ENCODE measurements around the gene WNT4. TPM values are rescaled to one million over a fixed set of nuclear protein-coding genes. Genes with fewer than 3 reads are reported as not detected.

WNT4 gene
- total RNA-seq, 4 donors from 2014 or later: 9.4 to 18.8 (median 14.5) TPM

DNA sequence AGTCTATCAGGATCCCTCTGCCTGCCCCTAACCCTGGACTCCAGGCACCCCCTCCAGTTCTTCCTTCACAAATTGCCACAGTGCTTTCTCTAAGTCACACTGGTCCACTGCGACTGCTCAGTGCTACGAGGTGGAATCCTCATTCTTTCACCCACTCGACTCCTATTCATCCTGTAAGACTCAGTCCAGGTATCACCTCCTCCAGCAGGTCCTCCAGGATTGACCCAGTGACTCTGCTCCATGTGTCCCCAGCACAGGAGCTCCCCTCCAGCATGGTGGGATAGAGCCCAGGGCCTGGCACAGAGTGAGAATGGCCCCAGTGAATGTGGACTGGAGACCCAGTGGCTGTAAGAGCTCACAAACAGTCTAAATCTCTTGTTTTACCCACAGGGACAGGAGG is 45.5 kb upstream of the WNT4 start:
- 94 to 98% methylated on average over 3 of the region's 3 CpGs for WGBS, 2 donors
- H3K4me3 ChIP-seq (ENCODE audit: low read depth, poor library complexity, severe bottlenecking): no peak overlapping the region
- no peak for TF ChIP-seq POLR2A (IDR thresholded peaks at IDR 0.05)
- TF ChIP-seq, protein P1, sequence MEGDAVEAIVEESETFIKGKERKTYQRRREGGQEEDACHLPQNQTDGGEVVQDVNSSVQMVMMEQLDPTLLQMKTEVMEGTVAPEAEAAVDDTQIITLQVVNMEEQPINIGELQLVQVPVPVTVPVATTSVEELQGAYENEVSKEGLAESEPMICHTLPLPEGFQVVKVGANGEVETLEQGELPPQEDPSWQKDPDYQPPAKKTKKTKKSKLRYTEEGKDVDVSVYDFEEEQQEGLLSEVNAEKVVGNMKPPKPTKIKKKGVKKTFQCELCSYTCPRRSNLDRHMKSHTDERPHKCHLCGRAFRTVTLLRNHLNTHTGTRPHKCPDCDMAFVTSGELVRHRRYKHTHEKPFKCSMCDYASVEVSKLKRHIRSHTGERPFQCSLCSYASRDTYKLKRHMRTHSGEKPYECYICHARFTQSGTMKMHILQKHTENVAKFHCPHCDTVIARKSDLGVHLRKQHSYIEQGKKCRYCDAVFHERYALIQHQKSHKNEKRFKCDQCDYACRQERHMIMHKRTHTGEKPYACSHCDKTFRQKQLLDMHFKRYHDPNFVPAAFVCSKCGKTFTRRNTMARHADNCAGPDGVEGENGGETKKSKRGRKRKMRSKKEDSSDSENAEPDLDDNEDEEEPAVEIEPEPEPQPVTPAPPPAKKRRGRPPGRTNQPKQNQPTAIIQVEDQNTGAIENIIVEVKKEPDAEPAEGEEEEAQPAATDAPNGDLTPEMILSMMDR (IDR thresholded peaks at IDR 0.05): no peak
- no peak for DNase-seq (ENCODE audit: low spot score in 2 of 2)
- intact Hi-C loops (cut with DNase I; ENCODE audit: low total_unique reads): no loop called here

DNA sequence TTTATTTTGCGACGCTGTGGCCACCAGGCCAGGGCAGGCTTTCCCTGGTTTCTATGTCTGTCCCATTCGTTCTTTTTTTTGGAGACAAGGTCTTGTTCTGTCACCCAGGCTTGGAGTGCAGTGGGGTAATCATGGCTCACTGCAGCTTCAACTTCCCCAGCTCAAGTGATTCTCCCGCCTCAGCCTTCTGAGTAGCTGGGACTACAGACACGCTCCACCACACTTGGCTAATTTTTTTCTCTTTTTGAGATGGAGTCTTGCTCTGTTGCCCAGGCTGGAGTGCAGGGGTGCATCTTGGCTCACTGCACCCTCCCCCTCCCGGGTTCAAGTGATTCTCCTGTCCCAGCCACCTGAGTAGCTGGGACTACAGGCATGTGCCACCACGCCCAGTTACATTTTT is 43.4 kb upstream of the WNT4 start:
- TF ChIP-seq, protein P1 (IDR thresholded peaks at IDR 0.05): no peak
- no peak for TF ChIP-seq POLR2A (IDR thresholded peaks at IDR 0.05)
- intact Hi-C loops (cut with DNase I; ENCODE audit: low total_unique reads): no loop called here
- no peak for DNase-seq (ENCODE audit: low spot score in 2 of 2)
- 88 to 89% methylated on average over 7 of the region's 7 CpGs for WGBS, 2 donors
- no peak overlapping the region for H3K4me3 ChIP-seq (ENCODE audit: low read depth, poor library complexity, severe bottlenecking)

DNA sequence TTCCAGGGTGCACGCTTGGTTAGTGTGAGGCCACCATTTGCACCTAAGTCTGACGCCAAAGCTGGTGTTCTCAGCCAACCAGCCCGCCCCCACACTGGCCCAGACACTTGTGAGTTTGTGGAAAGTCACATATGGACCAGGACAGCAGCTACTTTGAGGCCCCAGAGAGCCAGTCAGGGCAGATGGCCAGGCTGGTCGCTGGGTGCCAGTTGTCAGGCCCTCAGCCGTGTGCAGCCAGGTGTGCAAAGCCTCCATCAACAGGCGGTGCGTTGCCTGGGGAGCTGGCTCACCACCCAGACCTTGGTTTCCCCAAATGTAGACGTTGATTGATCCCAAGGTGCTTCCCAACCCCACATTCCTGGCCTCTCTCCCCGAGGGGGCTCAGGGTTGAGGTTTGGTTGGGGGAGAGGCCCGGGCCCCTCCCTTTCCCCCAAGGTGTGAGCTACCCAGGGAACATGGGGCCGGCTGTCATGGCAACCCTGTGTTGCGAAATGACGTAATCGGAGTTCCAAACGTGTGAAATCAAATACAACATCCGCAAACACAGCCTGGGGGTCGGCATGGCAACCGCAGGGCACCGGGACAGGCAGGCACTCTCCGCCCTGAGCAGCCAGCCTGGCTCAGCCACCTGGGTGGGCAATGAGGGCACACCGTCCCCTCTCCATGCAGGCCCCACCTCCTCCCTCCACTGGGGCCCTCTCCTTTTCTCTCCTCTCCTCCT is 42.2 kb upstream of the WNT4 start:
- 38 to 42% methylated on average over 21 of the region's 21 CpGs for WGBS, 2 donors
- DNase-seq (ENCODE audit: low spot score in 2 of 2): no peak
- intact Hi-C loops (cut with DNase I; ENCODE audit: low total_unique reads): no loop called here
- no peak for TF ChIP-seq POLR2A (IDR thresholded peaks at IDR 0.05)
- H3K4me3 ChIP-seq (ENCODE audit: low read depth, poor library complexity, severe bottlenecking): no peak overlapping the region

DNA sequence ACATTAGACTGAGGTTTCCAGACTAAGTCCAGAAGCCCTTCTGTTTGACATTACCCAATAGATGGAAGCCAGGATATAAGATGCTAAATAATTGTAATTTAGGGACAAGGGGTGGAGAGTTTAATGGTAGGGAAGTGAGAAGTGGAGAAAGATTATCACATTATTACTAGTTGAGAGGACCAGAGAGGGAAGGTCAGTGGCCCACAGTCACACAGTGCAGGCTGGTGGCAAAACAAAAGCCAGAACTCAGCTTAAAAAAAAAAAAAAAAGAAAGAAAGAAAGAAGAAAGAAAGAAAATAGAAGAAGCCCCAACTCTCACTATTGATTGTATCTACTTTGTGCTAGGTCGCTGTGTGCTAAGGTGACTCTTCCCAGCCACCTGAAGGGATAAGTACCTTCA is 41.6 kb upstream of the WNT4 start:
- intact Hi-C loops (cut with DNase I; ENCODE audit: low total_unique reads): no loop called here
- 95 to 100% methylated on average over 1 of the region's 1 CpG for WGBS, 2 donors
- H3K4me3 ChIP-seq (ENCODE audit: low read depth, poor library complexity, severe bottlenecking): no peak overlapping the region
- no peak for TF ChIP-seq POLR2A (IDR thresholded peaks at IDR 0.05)
- TF ChIP-seq, protein P1 (IDR thresholded peaks at IDR 0.05): no peak
- DNase-seq (ENCODE audit: low spot score in 2 of 2): no peak

DNA sequence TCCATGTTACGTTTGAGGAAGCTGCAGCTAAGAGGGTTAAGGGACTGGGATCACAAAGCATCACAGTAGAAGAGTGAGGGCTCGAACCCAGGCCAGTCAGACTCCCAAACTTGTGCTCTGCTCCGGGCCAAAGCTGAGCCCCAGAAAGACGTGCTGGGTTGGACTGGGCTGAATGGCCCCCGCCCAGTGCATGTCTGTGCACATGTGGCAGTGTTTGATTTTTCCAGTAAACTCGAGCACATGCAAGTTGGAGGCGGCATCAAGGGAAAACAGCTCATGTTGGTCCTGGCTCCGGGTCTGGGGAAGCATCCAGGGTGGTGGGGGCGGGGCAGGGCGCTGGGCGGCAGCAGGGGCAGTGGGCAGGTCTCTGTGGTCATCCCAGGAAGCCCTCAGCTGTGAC is 39.8 kb upstream of the WNT4 start:
- H3K4me3 ChIP-seq (ENCODE audit: low read depth, poor library complexity, severe bottlenecking): no peak overlapping the region
- intact Hi-C loops (cut with DNase I; ENCODE audit: low total_unique reads): no loop called here
- TF ChIP-seq, protein P1 (IDR thresholded peaks at IDR 0.05): no peak
- no peak for TF ChIP-seq POLR2A (IDR thresholded peaks at IDR 0.05)
- WGBS, 2 donors: 17 to 34% methylated on average over 8 to 11 of the region's 11 CpGs
- no peak for DNase-seq (ENCODE audit: low spot score in 2 of 2)

DNA sequence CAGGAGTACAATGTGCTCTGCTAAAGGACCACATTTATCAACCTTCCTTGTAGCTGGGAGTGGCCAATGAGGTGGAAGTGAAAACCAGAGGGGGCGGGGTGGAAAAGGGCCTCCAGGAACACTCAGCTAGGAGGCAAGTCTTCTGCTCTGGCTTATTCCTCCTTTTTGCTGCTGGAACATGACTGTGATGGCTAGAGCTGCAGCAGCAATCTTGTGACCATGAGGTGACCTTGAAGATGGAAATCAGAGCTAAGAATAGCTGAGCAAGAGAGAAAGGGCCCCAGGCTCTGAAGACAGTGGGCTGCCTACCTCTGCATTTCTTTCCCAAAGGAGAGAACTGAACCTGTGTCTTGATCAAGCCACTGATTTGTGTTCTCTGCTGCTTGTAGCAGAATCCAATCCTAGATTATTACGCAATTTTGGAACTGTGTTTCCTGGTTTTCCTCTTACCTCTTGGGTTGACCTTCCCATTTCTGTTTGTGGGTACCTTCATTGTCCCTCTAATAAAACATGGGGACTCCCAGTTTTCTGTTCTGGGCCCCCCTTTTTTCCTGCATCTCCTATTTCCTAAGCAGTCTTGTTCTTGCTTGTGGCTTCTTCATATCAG is 36.4 kb upstream of the WNT4 start:
- WGBS, 2 donors: 84 to 97% methylated on average over 2 of the region's 2 CpGs
- no peak overlapping the region for H3K4me3 ChIP-seq (ENCODE audit: low read depth, poor library complexity, severe bottlenecking)
- no peak for TF ChIP-seq POLR2A (IDR thresholded peaks at IDR 0.05)
- TF ChIP-seq, protein P1 (IDR thresholded peaks at IDR 0.05): no peak
- no peak for DNase-seq (ENCODE audit: low spot score in 2 of 2)
- intact Hi-C loops (cut with DNase I; ENCODE audit: low total_unique reads): no loop called here
